ENCODE results near the gene TUBA4B. TPM values are rescaled to one million over a fixed set of nuclear protein-coding genes. Genes with fewer than 3 reads are reported as not detected.

Gene TUBA4B
- total and polyA plus RNA-seq, 4 experiments from 2014 or later: not detected

DNA sequence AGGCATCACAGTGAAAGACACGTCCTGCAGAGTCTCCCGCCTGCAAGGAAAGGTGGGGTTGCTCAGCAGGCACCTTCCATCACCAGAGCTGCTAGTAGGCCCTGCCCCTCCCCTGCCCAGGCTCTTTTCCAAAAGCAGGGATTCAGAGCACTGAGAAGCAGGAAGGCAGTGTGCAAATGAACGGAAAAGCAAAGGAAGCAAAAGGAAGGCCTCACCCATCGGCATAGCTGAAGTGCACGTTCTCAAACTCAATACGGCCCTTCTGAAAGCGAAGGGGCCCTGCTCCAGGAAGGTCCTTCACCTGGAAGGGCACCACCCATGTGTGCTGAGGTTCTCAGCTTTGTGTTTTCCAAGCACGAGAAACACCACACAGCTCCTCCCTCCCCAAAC lies 40.0 kb upstream of the TUBA4B start:
- H3K4me3 Mint-ChIP-seq: no peak overlapping the region
- POLR2A ChIA-PET (ENCODE audit: partially characterized antibody): interaction anchor here (0.7 to 15.3 kb wide), 4 partner anchors 14 to 40 kb away, joined by 3 to 424 read pairs (median 16); partner anchors contain the start of genes ANKZF1, ATG9A, CNPPD1 and RETREG2

DNA sequence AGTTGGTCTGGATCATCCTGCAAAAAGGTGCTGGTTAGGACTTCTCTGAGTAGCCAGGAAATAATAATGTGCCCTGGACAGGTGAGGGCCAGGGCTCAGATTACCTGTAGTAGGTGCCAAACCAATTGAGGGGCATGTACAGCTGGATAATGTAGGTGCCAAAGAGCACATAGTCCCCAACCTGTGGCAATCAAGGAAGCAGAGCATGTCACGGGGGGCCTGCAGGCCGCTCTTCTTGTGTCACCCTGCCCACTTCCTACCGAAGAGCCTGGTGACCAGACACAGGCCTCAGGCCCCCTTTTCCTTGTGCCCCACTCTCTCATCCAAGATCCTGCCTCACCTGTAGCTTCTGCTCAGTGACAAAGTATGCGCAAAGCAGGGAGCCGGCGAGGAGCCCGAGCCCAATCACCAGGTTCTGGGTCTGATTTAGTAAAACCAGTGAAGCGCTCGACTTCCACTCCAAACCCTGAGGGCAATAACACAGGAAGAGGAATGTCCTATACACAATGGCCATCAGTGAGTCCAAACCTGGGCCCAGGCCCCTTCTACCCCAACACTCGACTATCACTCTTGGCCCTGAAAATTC lies 39.5 kb upstream of the TUBA4B start:
- H3K9me3 ChIP-seq (ENCODE audit: control insufficient read depth in 1 of 2, low read length in 2 of 2): no peaks in the 10 kb centered on the region
- ChIA-PET POLR2A (ENCODE audit: partially characterized antibody) (interaction anchor here (0.7 to 15.3 kb wide), 4 partner anchors 13 to 40 kb away, joined by 3 to 424 read pairs (median 16); partner anchors contain the start of genes ANKZF1, ATG9A, CNPPD1 and RETREG2), CTCF (ENCODE audit: partially characterized antibody) (interaction anchor here (0.8 to 14.5 kb wide), 8 partner anchors 11 to 86 kb away, joined by 3 to 253 read pairs (median 4); partner anchors contain the start of genes CNPPD1, DNAJB2, NHEJ1 and RETREG2)
- Mint-ChIP-seq H3K27me3 (no peaks in the 10 kb centered on the region), H3K4me1 (peaks cover 18 to 43% (median 29%) of the 10 kb centered on the region in 4 donors), H3K9me3 (peaks cover 0 to 2% (median 0%) of the 10 kb centered on the region in 8 donors), H3K36me3 (peaks cover 6 to 19% of the 10 kb centered on the region in 2 donors), H3K27ac (peak overlapping the region in 3 of 7 donors; percentile 48 to 72 (median 54)), H3K4me3 (no peak overlapping the region)
- no peak overlapping the region for H3K4me3 ChIP-seq (ENCODE audit: low read length in 2 of 2)
- peaks cover 12% of the 10 kb centered on the region for H3K36me3 ChIP-seq (ENCODE audit: insufficient read depth, low read length)
- H3K27ac ChIP-seq (ENCODE audit: low read depth, low read length): no peak overlapping the region
- H3K4me1 ChIP-seq (ENCODE audit: insufficient read depth, low read length): peaks cover 32% of the 10 kb centered on the region
- no peak for DNase-seq
- no peaks in the 10 kb centered on the region for H3K27me3 ChIP-seq (ENCODE audit: insufficient read depth, low read length)
- intact Hi-C loops (cut with micrococcal nuclease): loop anchor here (10.0 kb wide), 1 partner anchor 159 kb away; no protein-coding TSS in a partner anchor

More for the DNA sequence above, 40.0 kb upstream of the TUBA4B start:
- Histone ChIP-seq H3K27me3 (ENCODE audit: insufficient read depth, low read length) (no peaks in the 10 kb centered on the region), H3K9me3 (ENCODE audit: control insufficient read depth in 1 of 2, low read length in 2 of 2) (no peaks in the 10 kb centered on the region), H3K27ac (ENCODE audit: low read depth, low read length) (no peak overlapping the region), H3K4me1 (ENCODE audit: insufficient read depth, low read length) (peaks cover 30% of the 10 kb centered on the region), H3K36me3 (ENCODE audit: insufficient read depth, low read length) (peaks cover 18% of the 10 kb centered on the region), H3K4me3 (ENCODE audit: low read length in 2 of 2) (no peak overlapping the region)
- H3K27ac Mint-ChIP-seq: peak overlapping the region in 1 of 7 donors; percentile 54
- H3K27me3 Mint-ChIP-seq: no peaks in the 10 kb centered on the region
- peaks cover 11 to 24% of the 10 kb centered on the region in 2 donors for H3K36me3 Mint-ChIP-seq
- DNase-seq: no peak
- H3K9me3 Mint-ChIP-seq: peaks cover 0 to 2% (median 0%) of the 10 kb centered on the region in 8 donors
- H3K4me1 Mint-ChIP-seq: peaks cover 21 to 47% (median 33%) of the 10 kb centered on the region in 4 donors
- intact Hi-C loops (cut with micrococcal nuclease): loop anchor here (10.0 kb wide), 1 partner anchor 158 kb away; no protein-coding TSS in a partner anchor
- CTCF ChIA-PET (ENCODE audit: partially characterized antibody): interaction anchor here (0.8 to 14.5 kb wide), 8 partner anchors 11 to 86 kb away, joined by 3 to 253 read pairs (median 8); partner anchors contain the start of genes CNPPD1, DNAJB2, NHEJ1 and RETREG2

- POLR2A ChIA-PET (ENCODE audit: partially characterized antibody): interaction anchor here (1.0 to 15.3 kb wide), 3 partner anchors 13 to 54 kb away, joined by 3 to 424 read pairs (median 7); partner anchors contain the start of genes CNPPD1, NHEJ1, RETREG2 and SLC23A3
- peak overlapping the region in 3 of 7 donors; percentile 45 to 69 (median 63) for H3K27ac Mint-ChIP-seq
These were observed 38.9 kb upstream of the TUBA4B start for GRCh38 chr2:219214141-219214540.

GRCh38 chr2:219214786-219215185 lies 38.3 kb upstream of the TUBA4B start:
- no peaks in the 10 kb centered on the region for H3K27me3 Mint-ChIP-seq
- Histone ChIP-seq H3K36me3 (ENCODE audit: insufficient read depth, low read length) (peaks cover under 1% of the 10 kb centered on the region), H3K4me3 (ENCODE audit: low read length in 2 of 2) (no peak overlapping the region), H3K9me3 (ENCODE audit: control insufficient read depth in 1 of 2, low read length in 2 of 2) (no peaks in the 10 kb centered on the region), H3K4me1 (ENCODE audit: insufficient read depth, low read length) (peaks cover 42% of the 10 kb centered on the region), H3K27ac (ENCODE audit: low read depth, low read length) (no peak overlapping the region), H3K27me3 (ENCODE audit: insufficient read depth, low read length) (no peaks in the 10 kb centered on the region)
- H3K36me3 Mint-ChIP-seq: peaks cover 0 to 14% of the 10 kb centered on the region in 2 donors
- intact Hi-C loops (cut with micrococcal nuclease): loop anchor here (10.0 kb wide), 1 partner anchor 160 kb away; no protein-coding TSS in a partner anchor
- peaks cover 0 to 2% (median 0%) of the 10 kb centered on the region in 8 donors for H3K9me3 Mint-ChIP-seq
- no peak overlapping the region for H3K27ac Mint-ChIP-seq
- no peak for DNase-seq
- peaks cover 14 to 41% (median 26%) of the 10 kb centered on the region in 4 donors for H3K4me1 Mint-ChIP-seq
- ChIA-PET POLR2A (ENCODE audit: partially characterized antibody) (interaction anchor here (1.0 to 15.3 kb wide), 7 partner anchors 8 to 55 kb away, joined by 3 to 424 read pairs (median 7); partner anchors contain the start of genes ANKZF1, ATG9A, CNPPD1 and NHEJ1), CTCF (ENCODE audit: partially characterized antibody) (interaction anchor here (1.3 to 14.5 kb wide), 6 partner anchors 35 to 157 kb away, joined by 4 to 253 read pairs (median 8); partner anchors contain the start of genes CNPPD1, NHEJ1, RETREG2 and SLC23A3)
- H3K4me3 Mint-ChIP-seq: no peak overlapping the region

More at GRCh38 chr2:219214141-219214540, 38.9 kb upstream of the TUBA4B start:
- CTCF ChIA-PET (ENCODE audit: partially characterized antibody): interaction anchor here (1.3 to 14.5 kb wide), 5 partner anchors 36 to 156 kb away, joined by 4 to 253 read pairs (median 11); partner anchors contain the start of genes CNPPD1, NHEJ1, RETREG2 and SLC23A3
- Histone ChIP-seq H3K27me3 (ENCODE audit: insufficient read depth, low read length) (no peaks in the 10 kb centered on the region), H3K27ac (ENCODE audit: low read depth, low read length) (no peak overlapping the region), H3K4me1 (ENCODE audit: insufficient read depth, low read length) (peaks cover 38% of the 10 kb centered on the region), H3K36me3 (ENCODE audit: insufficient read depth, low read length) (peaks cover 7% of the 10 kb centered on the region), H3K4me3 (ENCODE audit: low read length in 2 of 2) (no peak overlapping the region), H3K9me3 (ENCODE audit: control insufficient read depth in 1 of 2, low read length in 2 of 2) (no peaks in the 10 kb centered on the region)
- H3K9me3 Mint-ChIP-seq: peaks cover 0 to 2% (median 0%) of the 10 kb centered on the region in 8 donors
- no peak overlapping the region for H3K4me3 Mint-ChIP-seq
- peaks cover 14 to 41% (median 29%) of the 10 kb centered on the region in 4 donors for H3K4me1 Mint-ChIP-seq
- intact Hi-C loops (cut with micrococcal nuclease): loop anchor here (10.0 kb wide), 1 partner anchor 159 kb away; no protein-coding TSS in a partner anchor
- no peak for DNase-seq
- peaks cover 3 to 16% of the 10 kb centered on the region in 2 donors for H3K36me3 Mint-ChIP-seq
- no peaks in the 10 kb centered on the region for H3K27me3 Mint-ChIP-seq

DNA sequence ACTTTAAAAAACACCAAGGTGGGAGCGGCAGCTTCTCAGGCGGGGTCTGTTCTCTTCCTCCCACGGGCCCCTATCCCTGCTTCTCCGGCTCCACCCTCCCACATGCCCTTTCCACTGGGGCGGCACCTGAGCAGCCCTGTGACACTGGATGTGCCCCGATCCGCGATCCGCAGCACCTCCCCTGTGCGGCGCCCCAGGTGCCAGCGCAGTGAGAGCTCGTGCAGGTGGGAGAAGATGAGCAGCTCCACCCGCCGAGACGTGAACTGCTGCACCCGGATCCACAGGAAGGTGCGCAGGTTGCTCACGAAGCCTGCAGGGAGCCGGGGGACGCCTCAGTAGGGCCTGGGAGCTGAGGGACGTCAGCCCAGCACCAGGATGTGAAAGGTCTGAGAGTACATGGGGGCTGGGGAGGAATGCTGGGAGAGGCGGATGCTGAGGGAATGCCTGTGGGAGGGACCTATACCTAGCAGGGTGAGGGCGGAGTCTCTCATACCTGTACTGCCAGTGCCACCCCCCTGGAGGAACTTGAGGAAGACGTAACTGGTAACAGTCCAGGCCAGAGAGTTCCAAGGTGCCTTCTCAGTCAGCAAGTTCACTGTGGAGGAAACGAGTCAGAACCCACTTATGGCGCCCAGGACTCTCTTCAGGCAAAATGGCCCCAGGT lies 37.0 kb upstream of the TUBA4B start:
- peaks cover 29% of the 10 kb centered on the region for H3K4me1 ChIP-seq (ENCODE audit: insufficient read depth, low read length)
- Mint-ChIP-seq H3K9me3 (peaks cover 0 to 2% (median 0%) of the 10 kb centered on the region in 8 donors), H3K27me3 (no peaks in the 10 kb centered on the region), H3K4me1 (peaks cover 12 to 30% (median 22%) of the 10 kb centered on the region in 4 donors), H3K36me3 (peaks cover 3 to 22% of the 10 kb centered on the region in 2 donors), H3K4me3 (no peak overlapping the region), H3K27ac (peak overlapping the region in 1 of 7 donors; percentile 46)
- no peak overlapping the region for H3K4me3 ChIP-seq (ENCODE audit: low read length in 2 of 2)
- ChIA-PET CTCF (ENCODE audit: partially characterized antibody) (interaction anchor here (1.1 to 14.5 kb wide), 8 partner anchors 34 to 158 kb away, joined by 3 to 253 read pairs (median 5); partner anchors contain the start of genes CNPPD1, NHEJ1, RETREG2 and SLC23A3), POLR2A (ENCODE audit: partially characterized antibody) (interaction anchor here (0.7 to 15.3 kb wide), 9 partner anchors 9 to 56 kb away, joined by 3 to 424 read pairs (median 5); partner anchors contain the start of genes ANKZF1, ATG9A, CNPPD1 and GLB1L)
- no peaks in the 10 kb centered on the region for H3K9me3 ChIP-seq (ENCODE audit: control insufficient read depth in 1 of 2, low read length in 2 of 2)
- no peak for DNase-seq
- no peaks in the 10 kb centered on the region for H3K27me3 ChIP-seq (ENCODE audit: insufficient read depth, low read length)
- H3K27ac ChIP-seq (ENCODE audit: low read depth, low read length): no peak overlapping the region
- peaks cover 11% of the 10 kb centered on the region for H3K36me3 ChIP-seq (ENCODE audit: insufficient read depth, low read length)
- intact Hi-C loops (cut with micrococcal nuclease): loop anchor here (10.0 kb wide), 1 partner anchor 161 kb away; no protein-coding TSS in a partner anchor

DNA sequence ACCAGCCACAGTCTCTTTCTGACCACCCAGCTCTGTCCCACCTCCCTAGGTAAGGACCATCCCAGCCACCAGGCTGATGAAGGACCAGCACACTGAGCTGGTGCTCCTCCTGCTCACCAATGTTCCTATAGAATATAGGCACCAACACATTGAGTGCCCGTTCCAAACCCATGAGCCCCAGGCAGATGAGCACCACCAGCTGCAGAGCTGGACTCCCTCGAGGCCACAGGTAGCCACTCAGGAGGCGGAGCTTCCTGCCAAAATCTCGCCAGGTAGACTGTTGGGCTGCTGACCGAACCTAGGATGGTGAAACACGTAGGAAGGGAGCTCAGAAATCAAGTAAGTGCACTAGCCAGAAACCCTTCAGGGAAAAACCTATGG lies 36.5 kb upstream of the TUBA4B start:
- peak overlapping the region in 1 of 8 donors; percentile 57 for H3K4me3 Mint-ChIP-seq
- H3K36me3 Mint-ChIP-seq: peaks cover 6 to 23% of the 10 kb centered on the region in 2 donors
- ChIA-PET CTCF (ENCODE audit: partially characterized antibody) (interaction anchor here (1.1 to 14.5 kb wide), 7 partner anchors 33 to 83 kb away, joined by 3 to 253 read pairs (median 6); partner anchors contain the start of genes CNPPD1, NHEJ1, RETREG2 and SLC23A3), POLR2A (ENCODE audit: partially characterized antibody) (interaction anchor here (0.9 to 15.3 kb wide), 6 partner anchors 13 to 43 kb away, joined by 3 to 424 read pairs (median 42); partner anchors contain the start of genes ANKZF1, ATG9A, CNPPD1 and GLB1L)
- H3K4me3 ChIP-seq (ENCODE audit: low read length in 2 of 2): no peak overlapping the region
- H3K4me1 Mint-ChIP-seq: peaks cover 8 to 26% (median 19%) of the 10 kb centered on the region in 4 donors
- H3K27ac ChIP-seq (ENCODE audit: low read depth, low read length): no peak overlapping the region
- no peaks in the 10 kb centered on the region for H3K27me3 ChIP-seq (ENCODE audit: insufficient read depth, low read length)
- no peaks in the 10 kb centered on the region for H3K9me3 ChIP-seq (ENCODE audit: control insufficient read depth in 1 of 2, low read length in 2 of 2)
- no peaks in the 10 kb centered on the region for H3K27me3 Mint-ChIP-seq
- H3K36me3 ChIP-seq (ENCODE audit: insufficient read depth, low read length): peaks cover 14% of the 10 kb centered on the region
- H3K27ac Mint-ChIP-seq: peak overlapping the region in 4 of 7 donors; percentile 36 to 70 (median 42)
- intact Hi-C loops (cut with micrococcal nuclease): loop anchor here (10.0 kb wide), 1 partner anchor 162 kb away; no protein-coding TSS in a partner anchor
- no peak for DNase-seq
- peaks cover 0 to 2% (median 0%) of the 10 kb centered on the region in 8 donors for H3K9me3 Mint-ChIP-seq
- H3K4me1 ChIP-seq (ENCODE audit: insufficient read depth, low read length): peaks cover 24% of the 10 kb centered on the region
